SH-SY5Y (cell line): ENCODE measurements around the gene CES3.

ENCODE experiments used
- GATA2 ChIP-seq: IDR thresholded peaks from 2 replicates; pipeline ENCODE4 v1.6.1; 2011; ENCODE audit warnings: mild to moderate bottlenecking, low read depth, low read length
- GATA3 ChIP-seq: IDR thresholded peaks from 2 replicates; pipeline ENCODE4 v1.6.1; 2011; ENCODE audit warnings: low read depth, mild to moderate bottlenecking, low read length, moderate library complexity

DNA sequence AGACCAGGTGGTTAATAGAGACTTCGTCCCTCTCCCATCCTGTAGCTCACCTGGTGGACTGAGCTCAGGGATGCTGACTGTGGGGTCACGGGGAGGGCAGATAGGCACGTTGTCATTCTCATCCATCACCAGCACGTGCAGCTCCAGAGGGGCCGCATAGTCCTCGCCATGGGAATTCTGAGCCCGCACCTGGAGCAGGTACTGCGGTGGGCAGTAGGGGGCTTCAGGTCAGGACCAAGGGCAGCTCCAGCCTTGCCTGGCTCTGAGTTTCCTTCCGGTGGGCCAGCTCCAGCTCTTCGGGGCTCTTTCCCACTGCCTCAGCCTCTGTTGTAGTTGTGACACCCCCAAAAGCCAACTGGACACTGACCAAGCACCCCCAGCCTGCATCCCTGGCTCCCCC, 48.0 kb upstream of the CES3 start:
- TF ChIP-seq GATA3 (no peak), GATA2 (no peak)
